Activated CD4-positive, alpha-beta T cell treated with anti-CD3 and anti-CD28 coated beads, Interleukin-2, Interleukin-4, amounts not matched to agents 100 ng/mL and 50 ng/mL, durations not matched to agents 16 hours and 8 hours (primary cell): ENCODE results near the gene TPCN1.
A peak's percentile ranks its signal among the peaks of the same experiment; 100 is the strongest.
"Not testable (repeated sequence)": the region's sequence is repeated elsewhere in the genome, so short reads cannot be mapped to it uniquely, and the experiment has no call there.

Experiments used
- DNase-seq: peaks from one replicate; pipeline ENCODE4 v3.0.0-alpha.2; 2020; ENCODE audit warnings: low spot score

Gene TPCN1

DNA sequence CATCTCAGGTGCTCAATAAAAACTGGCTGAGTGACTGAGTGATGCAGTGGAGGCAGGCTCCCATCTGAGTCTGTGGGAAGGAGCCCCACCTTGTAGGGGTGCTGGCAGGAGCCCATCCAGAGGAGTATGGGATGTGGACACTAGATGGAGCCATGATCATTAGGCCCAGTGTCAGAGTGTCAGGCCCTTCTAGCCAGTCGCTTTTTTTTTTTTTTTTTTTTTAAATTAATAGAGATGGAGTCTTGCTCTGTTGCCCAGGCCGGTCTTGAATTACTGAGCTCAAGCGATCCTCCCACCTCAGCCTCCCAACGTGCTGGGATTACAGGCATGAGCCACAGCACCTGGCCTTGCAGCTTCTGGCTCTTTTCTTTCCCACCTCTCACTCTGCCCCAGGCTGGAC, 24.3 kb upstream of the TPCN1 start:
- DNase-seq, result peak; percentile 67

DNA sequence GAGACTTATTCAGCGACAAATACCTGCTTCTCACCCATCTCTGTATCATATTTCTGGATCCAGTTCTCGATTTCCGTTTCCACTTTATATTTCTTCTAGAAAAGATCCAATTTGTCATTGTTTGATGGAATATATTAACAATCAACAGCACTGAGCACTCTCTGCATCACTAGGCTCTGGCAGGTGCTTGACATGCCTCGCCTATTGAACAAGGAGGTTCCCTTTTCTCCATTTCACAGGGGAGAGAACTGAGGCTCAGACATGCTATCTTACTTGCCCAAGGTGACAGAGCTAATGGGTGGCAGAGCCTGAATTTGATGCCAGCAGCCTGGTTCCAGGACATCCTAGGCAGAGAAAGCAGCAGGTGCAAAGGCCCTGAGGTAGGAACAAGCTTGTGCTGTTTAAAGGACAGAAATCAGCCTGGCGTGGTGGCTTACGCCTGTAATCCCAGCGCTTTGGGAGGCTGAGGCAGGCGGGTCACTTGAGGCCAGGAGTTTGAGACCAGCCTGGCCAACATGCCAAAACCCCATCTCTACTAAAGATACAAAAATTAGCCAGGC, 23.7 kb upstream of the TPCN1 start:
- no peak for DNase-seq

DNA sequence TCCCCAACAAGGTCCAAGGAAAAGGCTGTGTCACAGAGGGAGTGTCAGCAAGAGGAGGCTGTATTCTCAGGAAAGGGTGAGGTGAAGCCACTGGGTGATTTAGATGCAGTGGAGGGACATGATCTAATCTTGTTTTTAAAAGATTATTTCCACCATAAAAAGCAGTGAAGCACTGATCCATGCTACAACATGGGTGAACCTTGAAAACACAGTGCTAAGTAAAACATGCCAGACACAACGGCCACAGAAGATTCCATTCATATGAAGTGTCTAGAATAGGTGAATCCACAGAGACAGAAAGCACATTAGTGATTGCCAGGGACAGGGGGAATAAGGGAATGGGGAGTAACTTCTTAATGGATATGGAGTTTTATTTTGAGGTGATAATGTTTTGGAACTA, 23.0 kb upstream of the TPCN1 start:
- no peak for DNase-seq

DNA sequence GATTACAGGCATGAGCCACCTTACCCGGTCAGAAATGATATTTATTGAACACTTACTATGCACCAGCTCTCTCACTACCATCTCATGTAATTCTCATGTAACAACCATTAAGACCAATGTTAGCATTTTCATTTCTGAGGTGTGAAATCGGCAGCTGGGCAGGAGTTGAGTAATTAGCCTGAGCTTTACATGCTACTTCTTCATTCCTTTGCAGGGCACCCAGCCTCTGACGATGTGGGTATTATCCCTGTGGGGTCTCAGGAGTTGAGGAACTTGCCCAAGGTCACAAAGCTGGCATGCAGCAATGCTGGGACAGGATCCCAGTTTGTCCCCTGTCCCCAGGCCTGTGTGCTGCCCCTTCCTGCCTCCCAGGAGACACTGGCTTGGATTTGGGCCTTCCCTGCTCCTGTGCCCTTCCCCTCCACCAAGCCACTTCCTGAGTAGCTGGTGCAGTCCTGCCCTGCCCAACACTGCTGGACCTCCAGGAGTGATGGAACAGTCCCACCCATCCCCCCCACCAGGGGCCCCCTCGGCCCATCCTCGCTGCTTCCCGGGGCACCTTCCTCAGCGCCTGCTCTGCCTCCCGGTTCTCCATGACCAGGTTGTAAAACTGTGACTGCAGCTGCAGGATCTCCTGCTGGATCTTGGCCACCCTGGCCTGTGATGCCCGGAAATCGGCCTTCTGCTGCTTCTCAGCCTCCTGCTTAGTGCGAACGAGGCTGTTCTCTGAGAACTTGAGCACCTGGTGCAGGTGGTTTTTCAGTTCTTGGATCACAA, 21.1 kb upstream of the TPCN1 start:
- no peak for DNase-seq

DNA sequence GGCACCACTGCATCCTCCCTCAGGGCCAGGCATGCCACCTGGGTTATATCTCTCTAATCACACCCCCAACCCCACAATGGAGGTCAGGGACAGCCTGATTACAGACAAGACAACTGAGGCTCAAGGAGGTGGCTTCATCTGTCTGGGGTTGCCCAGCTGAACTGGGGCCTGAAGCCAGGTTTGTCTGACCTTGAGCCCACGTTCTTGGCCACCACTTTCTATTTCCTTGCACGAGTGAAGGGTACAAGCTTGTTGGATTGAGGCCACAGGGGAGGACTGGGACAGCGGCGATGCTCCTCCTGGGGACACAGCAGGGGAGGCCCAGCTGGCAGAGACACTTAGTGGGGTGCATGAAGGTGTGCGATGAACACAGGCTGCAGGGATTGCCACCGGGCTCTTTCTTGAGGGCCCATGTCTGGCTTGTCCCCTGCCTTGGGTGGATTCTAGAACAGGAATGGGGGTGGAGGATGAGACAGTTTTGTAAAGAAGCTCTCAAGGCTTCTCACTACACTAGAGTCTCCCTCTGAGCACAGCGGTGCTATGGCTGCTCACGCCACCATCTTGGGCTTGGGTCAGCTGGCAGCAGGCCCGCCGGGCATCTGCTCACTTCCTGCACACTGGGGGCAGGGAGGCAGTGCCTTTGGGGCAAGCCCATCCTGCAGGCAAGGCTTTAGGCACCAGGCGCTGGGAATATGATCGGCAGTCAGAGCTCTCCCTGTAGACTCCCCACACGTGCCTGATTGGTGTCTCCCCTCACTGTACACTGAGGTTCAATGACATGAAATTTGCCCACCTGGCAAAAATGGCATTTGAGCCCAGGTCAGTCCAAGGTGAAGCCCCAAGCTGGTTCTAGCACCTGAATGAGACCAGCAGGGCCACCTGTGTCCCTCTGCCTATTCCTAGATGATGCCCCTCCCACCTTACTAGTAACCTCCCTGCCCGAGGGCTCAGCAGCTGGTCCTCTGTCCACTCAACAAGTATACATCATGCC, 19.8 kb upstream of the TPCN1 start:
- no peak for DNase-seq

DNA sequence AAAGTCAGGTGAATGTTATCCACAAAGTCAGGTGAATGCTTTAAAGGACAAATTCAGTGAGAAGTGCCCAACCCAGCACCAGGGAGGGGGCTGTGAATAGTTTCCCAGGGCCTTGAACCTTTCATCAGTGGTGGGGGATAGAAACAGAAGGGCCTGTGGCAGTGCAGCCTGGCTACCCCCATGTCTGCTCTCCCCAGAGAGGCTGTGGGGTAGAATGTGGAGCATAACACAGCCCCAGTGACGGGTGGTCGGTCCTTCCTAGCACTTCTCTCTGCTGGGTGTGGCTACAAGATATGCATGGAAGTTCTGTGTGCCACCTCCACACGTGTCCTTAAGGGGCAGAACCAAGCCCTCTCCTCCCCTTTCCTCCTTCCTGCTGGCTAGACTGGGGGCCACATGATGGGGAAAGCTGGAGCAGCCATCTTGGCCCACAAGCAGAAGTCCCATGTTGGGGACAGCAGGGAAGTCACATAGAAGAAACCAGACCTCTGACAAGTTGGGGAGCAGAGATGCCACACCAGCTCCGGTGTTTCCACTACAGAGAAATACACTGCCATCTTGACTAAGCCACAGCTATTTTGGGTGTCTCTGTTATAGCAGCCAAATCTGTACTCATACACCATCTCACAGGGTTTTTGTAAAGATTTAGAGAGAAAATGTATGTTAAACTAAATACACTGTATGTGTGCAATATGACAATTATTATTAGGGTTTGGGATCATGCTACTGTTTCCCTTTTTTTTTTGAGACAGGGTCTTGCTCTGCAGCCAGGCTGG, 18.8 kb upstream of the TPCN1 start:
- no peak for DNase-seq

DNA sequence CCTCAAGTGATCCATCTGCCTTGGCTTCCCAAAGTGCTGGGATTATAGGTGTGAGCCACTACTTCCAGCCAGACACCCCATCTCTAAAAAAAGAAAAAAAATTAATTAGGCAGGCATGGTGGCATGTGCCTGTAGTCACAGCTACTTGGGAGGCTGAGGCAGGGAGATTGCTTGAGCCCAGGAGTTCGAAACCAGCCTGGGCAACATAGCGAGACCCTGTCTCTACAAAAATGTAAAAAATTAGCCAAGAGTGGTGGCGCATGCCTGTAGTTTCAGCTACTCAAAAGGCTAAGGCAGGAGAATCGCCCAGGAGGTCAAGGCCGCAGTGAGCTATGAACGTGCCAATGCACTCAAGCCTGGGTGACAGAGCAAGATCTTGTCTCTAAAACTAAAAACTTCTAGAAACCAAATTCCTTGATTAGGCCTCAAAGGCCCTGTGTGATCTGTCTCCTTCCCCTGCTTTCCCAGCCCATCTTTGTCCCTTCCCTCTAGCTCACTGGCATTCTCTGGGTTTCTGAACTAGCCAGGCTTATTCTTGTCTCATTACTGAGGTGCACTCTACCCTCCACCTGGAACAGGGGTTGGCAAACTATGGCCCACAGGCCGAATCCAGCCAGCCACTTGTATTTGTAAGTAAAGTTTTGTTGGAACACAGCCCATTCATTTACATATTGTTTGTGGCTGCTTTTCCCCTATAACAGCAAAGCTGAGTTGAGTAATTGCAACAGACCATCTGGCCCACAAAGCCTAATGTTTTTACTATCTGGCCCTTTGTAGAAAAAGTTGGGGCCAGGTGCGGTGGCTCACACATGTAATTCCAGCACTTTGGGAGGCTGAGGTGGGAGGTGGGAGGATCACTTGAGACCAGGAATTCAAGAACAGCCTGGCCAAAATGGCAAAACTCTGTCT, 17.2 kb upstream of the TPCN1 start:
- DNase-seq, result no peak

DNA sequence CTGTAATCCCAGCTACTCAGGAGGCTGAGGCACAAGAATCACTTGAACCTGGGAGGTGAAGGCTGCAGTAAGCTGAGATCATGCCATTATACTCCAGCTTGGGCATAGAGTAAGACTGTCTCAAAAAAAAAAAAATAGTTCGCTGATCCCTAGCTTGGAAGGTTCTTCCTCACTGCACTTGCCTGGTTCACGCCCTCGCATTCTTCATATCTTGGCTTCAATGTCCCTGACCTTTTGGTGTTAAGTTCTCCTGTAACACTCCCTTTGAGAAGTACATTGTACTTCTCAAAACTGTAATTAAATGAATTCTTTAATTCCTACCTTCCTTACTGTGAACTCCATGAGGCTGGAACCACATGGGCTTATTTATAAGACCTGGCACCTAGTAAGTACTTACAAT, 16.5 kb upstream of the TPCN1 start:
- no peak for DNase-seq

DNA sequence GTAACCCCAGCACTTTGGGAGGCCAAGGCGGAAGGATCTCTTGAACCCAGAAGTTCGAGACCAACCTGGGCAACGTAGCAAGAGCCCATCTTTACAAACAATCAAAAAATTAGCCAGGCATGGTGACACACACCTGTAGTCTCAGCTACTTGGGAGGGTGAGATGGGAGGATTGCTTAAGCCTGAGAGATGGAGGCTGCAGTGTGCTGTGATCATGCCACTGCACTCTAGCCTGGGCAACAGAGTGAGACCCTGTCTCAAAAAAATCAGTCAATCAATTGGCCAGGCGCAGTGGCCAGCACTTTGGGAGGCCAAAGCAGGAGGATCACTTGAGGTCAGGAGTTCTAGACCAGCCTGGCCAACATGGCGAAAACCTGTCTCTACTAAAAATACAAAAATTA, 14.5 kb upstream of the TPCN1 start:
- DNase-seq, result not testable (repeated sequence)

DNA sequence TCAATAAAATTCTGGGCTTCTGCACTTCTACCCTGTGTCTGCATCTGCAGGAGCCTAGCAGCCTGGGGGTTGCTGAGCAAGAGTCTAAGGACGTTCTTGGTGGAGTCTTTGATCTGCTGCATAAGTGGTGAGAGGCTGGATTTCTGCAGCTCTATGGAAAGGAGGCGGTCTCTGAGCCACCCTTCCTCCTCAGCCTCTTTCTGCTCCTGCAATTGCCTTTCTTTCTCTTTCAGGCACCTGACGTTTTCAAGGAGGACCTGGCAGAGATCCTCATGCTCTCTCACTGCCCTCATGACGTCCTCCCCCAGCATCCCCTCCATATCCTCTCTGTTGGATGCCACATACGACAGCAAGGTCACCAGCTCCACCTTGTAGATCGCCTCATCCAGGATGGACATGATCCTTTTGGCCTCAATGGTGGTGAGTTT, 13.6 kb upstream of the TPCN1 start:
- no peak for DNase-seq

DNA sequence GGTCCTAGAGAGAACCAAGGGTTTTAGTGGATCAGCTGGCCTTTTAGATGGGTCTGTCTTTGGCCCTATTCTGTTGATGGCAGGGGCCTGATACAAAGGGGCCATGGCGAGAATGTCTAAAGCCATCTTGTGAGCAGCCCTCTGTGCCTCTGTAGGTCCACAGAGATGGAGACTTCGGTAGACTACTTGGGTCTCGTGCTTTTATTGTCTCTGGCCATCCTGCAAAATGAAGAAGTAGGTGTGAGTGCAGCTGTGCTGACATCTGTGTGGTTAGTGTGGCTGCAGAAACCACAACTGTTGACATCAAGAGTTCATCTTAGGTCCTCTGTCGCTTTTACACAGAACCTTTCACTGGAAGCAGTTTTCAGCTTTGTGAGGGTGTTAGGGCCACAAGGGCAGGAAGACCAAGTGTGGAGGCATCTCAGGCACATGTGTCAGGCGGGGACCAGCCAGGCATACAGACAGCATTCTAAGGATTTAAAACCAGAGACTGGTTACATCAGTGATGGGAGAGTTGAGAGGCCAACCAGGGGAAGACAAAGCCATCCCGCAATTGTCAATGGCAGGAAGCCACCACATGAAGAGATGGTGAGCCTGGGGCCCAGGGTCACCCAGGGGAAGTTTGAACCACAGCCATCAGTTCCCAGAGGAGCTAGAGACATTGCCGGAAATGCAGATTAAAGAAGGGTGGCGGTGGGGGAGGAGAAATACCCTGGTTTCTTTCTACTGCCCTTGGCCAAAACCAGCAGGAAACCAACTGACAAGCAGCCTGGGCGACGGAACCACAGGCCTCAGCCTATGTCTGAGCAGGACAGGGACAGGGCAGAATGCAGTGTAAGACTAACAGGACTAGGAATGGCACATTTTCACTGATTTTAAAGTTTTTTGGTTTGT, 13.0 kb upstream of the TPCN1 start:
- peak; percentile 85 for DNase-seq

DNA sequence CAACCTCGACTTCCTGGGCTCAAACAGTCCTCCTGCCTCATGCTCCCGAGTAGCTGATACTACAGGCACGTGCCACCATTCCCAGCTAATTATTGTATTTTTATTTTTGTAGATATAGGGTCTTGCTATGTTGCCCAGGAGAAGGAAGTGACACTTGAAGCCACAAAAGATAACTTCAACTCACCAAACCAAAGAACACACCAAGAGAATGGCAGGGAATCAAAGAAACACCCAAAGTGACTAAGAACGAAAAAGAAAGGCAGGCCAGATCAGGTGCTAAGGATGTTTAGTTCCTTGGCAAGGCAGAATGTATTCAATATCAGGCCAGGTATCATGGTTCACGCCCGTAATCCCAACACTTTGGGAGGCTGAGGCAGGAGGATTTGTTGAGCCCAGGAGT, 10.1 kb upstream of the TPCN1 start:
- DNase-seq, result no peak

DNA sequence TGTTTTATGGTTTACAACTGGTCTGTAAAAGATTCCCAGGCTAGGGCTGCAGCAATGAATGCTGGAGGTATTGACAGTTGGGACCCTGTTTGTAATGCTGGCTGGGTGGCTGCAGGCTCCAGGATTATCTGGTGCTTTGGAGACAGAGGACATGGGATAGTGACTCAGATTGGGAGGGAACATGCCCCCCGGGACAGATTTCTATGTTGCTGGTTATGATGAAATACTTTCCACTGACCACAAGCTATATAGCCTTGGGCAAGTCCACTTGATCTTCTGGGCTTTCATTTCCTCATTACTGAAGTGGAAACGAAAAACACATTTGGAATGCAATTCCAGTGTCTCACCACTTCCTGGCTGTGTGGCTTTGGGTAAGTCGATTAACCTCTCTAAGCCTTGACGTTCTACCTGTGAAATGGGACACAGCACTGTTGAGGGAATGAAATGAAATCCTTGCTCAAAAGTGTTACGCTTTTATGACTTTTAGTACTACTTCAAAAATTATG, 6.3 kb upstream of the TPCN1 start:
- peak; percentile 38 for DNase-seq

DNA sequence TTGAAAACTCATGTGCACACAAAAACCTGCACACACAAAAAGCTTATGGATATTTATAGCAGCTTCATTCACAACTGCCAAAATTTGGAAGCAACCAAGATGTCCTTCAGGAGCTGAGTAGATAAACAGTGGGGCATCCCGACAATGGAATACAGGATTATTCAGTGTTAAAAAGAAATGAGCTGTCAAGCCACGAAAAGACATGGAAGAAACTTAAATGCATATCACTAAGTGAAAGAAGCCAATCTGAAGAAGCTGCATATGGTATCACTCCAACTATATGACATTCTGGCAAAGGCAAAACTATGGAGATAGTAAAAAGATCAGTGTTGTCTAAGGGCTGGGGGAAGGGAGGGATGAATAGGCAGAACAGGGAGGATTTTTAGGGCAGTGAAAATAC, 5.2 kb upstream of the TPCN1 start:
- no peak for DNase-seq

DNA sequence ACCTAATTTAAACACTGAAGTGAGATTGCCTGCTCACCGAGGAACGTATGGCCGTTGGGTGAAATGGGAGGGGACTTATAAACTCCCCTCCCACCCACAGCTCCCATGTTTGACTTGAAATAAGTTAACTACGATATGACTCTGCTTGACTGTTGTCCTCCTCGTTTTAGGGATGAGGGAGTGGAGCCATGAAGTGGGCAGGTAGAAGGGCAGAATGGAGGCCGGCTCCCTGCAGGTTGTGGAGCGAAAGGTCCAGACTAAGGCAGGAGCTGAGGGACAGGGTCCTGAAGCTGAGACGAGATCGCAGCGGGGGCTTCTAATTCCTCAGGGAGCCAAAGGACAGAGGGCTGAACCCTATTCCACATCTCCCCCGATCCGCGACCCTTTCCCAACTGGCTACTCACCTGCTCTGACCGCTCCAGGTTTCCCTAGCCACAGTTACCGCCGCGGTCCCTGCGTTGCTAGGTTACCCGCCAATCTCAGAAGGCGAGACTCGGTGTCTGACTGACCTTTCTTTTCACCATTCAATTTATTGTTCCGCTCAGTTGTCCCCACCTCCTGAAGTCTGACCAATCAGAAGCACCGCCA, 577 bp upstream of the TPCN1 start:
- no peak for DNase-seq

DNA sequence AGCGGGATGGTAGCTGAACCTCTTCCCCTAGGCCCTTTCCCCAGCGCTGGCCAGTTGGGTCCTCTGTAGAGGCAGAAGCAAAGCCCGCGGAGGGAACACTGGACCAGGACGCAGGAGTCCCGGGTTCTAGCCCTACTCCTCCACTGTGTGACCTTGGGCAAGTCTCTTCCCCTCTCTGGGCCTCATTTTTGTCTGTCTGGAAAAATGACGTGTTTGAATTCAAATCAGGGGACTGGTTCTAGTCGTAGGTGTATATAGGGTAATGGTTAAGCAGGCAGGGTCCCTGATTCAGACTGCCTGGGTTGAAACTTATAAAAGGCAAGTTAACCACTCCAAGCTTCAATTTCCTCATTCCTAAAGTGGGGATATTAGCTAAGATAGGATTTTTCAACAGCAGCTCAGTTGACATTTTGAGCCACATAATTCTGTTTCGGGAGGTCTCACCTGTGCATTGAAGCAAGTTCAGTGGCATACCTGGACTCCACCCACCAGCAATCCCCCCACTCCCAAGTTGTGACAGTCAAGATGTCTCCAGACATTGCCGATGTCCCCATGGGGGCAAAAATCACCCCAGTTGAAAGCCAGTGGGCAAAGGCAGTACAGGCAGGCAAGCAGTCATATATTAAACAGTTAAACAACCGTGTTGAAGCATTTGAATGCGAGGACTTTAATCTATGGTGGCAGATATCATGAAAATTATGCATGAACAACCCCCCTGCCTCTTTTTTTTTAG, 899 bp downstream of the TPCN1 start:
- DNase-seq, result no peak

DNA sequence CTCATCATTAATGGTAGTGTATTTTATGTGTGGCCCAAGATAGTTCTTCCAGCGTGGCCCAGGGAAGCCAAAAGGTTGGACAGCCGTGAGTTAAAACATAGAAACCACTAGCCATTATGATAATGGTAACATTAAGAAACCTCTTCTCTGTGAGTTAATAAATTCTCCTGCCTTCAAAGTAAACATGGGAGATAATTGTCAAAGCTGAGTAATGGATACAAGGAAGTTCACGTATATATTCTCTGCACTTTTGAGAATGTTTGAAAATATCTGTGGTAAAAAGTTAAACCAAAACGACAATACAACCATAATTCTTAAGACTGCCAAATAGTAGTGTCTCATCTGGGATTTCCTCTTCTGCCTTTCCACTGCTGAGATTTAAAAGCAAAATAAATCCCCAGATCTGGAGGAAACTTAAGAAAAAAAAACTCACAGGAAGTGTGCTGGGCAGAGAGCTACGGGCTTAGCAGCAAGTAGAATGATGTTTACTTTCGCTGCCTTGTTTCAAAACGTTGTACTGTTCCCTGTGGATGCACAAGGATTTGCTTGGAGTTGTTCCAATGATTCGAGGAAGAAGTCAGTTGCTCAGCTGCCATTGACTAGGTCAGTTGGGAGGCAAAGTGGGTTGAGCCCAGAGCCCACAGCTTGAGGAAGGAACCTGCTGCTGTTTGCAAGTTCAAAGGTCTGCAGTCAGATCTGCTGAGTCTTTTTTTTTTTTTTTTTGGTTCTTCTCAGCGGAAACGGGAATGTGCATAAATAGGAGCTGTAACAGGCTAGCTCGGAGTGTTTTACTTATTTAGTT, 1.7 kb downstream of the TPCN1 start:
- no peak for DNase-seq

DNA sequence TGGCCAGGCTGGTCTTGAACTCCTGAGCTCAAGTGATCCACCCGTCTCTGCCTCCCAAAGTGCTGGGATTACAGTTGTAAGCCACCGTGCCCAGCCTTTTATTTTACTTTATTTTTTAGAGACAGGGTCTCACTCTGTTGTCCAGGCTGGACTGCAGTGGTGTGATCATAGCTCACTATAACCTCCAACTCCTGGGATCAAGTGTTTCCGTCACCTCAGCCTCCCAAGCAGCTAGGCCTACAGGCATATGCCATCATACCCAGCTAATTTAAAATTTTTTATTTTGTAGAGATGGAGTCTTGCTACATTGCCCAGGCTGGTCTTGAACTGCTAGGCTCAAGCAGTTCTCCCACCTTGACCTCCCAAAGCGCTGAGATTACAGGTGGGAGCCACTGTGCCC, 3.7 kb downstream of the TPCN1 start:
- no peak for DNase-seq
